Effector CD4-positive, alpha-beta T cell (primary cell): Measurements from ENCODE around the gene DYRK1A.
"Not testable (repeated sequence)": the region's sequence is repeated elsewhere in the genome, so short reads cannot be mapped to it uniquely, and the experiment has no call there.

Experiments
- DNase-seq: peaks from one replicate; pipeline ENCODE4 v3.0.0-alpha.2; 2020

Gene DYRK1A

GRCh38 chr21:37532868-37533780 lies 166.6 kb downstream of the DYRK1A start:
- DNase-seq: no peak

- DNase-seq: no peak
These were observed 167.9 kb downstream of the DYRK1A start for GRCh38 chr21:37534431-37534830.

- no peak for DNase-seq
These were observed 168.6 kb downstream of the DYRK1A start for GRCh38 chr21:37535130-37535529.

DNA sequence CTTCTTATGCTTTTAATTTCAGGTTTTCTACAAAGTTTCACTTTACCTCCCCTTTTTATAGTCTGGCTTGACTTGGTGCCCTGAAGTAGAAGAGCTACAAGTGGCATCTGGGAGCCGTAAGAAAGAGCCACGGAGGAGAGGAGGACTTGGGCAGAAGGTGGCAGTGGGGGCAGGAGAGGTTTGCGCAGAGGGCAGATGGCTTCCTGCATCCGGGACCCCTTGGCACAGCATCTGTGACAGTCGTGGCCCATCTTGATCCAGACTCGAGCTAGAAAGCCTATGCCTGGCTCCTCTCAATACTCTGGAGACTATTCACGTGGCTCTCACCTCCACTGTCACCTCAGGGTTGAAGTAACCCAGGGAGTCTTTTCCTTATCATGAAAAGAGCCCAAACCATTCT lies 169.1 kb downstream of the DYRK1A start:
- DNase-seq: no peak

DNA sequence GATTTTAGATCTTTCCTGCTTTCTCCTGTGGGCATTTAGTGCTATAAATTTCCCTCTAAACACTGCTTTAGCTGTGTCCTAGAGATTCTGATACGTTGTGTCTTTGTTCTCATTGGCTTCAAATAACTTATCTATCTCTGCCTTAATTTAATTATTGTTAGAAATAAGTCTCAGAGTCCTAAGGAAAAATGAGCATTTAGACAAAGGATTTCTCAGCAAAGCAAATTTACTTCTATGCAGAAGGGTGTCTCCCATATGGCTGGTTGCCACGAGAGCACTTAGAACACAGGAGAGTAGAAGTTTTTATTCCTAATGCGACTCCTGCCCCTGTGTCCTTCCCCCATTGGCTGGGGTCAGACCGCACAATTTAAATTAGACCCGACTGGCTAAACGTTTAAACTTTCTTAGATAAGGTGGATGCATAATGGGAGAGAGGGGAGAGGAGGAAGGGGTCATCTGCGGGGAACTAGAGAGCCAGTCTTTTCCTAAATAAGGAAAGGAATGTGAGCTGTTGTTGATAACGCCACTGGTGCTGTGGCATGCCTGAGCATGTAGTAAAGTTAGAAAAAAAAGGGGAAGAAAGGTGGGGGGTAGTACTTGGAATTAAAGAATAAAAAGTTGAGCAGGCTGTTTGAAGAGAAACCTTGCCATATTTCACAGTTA lies 170.2 kb downstream of the DYRK1A start:
- no peak for DNase-seq

- no peak for DNase-seq
These were observed 170.9 kb downstream of the DYRK1A start for GRCh38 chr21:37537391-37537996.

GRCh38 chr21:37538971-37539590 lies 172.5 kb downstream of the DYRK1A start:
- DNase-seq: no peak

- DNase-seq: not testable (repeated sequence)
These were observed 174.6 kb downstream of the DYRK1A start for GRCh38 chr21:37541128-37541527.

DNA sequence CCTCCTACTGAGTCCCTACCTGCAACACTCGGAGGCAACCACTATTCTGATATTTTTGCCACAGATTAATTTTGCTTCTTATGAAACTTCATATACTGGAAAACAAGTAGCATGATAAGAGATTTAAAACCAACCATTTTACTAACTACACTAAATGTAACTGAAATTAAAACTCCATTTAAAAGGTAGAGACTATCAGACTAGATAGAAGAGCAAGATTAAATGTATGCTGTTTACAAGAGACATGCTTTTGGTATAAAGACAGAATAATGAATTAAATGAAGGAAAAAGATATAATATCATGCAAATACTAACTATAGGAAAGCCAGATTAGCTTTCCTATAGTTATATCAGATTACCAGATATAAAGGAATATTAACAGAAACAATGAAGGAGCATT lies 175.9 kb downstream of the DYRK1A start:
- no peak for DNase-seq

- DNase-seq: no peak
These were observed 179.8 kb downstream of the DYRK1A start for GRCh38 chr21:37546299-37546908.

DNA sequence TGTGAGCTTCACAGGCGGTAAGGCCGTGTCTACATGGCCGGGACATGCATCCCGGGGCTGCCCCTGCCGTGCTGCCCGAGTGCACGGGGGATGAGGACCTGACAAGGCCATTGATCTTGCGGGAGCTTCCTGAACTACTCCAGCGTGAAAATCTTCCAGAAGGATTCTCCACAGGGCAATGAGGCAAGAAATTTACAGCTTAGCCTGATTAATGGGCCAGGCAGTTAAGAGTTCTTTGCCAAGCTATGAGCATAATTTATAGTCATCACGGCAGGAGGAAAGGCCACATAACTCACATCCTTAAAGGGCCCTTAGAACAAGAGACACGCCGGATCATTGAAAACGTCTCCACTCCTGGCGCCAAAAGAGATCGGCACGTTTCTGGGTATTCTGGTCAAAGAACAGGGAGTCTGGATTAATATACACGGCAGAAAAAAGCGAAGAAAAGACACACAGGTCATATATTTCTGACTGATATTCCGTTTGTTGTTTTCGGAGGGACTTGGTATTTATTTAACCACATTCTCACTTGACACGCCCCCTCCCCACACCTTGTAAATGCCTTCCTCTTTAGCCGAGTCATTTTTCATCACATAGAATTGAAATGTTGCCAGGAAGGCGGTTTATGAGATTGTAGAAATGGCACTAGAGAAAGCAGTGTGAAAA lies 180.5 kb downstream of the DYRK1A start:
- DNase-seq: no peak

- DNase-seq: no peak
These were observed 181.1 kb downstream of the DYRK1A start for GRCh38 chr21:37547615-37548200.

- DNase-seq: no peak
These were observed 182.0 kb downstream of the DYRK1A start for GRCh38 chr21:37548521-37548981.

DNA sequence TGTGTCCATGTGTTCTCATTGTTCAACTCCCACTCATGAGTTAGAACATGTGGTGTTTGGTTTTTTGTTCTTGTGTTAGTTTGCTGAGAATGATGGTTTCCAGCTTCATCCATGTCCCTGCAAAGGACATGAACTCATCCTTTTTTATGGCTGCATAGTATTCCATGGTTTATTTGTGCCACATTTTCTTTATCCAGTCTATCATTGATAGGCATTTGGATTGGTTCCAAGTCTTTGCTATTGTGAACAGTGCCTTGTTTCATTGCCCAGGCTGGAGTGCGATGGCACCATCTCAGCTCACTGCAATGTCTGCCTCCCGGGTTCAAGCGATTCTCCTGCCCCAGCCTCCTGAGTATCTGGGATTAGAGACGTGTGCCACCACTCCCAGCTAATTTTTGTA lies 183.2 kb downstream of the DYRK1A start:
- DNase-seq: not testable (repeated sequence)

GRCh38 chr21:37550157-37550556 lies 183.6 kb downstream of the DYRK1A start:
- no peak for DNase-seq

DNA sequence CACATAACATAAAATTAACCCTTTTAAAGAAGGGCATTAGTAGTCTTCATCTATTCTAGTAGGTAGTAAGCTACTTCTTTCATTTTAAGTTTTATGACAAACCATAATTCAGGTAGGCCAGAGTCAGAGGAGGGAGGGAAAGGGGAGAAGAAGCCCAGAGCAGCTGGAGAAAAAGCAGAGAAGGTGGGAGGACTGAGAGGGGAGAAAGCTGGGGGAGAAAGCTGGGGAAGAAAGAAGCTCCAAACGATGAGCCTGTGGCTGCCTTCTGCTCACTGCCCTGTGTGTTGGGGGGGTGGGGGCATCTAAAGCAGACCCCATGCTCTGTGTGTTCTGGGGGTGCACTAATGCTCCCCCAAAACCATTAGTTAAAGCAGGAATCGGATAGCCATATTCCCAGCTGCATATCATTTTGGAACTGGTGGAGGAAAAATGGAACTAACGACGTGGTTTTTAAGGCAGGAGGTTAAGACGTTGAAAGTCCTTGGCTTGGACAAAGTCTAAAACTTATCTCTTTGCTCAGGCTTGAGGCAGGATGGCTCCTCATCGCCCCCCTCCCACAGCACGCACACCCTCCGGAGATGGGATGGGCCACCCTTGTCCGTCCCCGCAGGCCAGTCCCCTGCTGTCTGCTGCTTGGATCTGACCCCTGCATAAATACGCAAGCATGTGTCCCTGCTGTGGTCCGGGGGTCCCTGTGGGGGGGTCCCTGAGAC lies 184.2 kb downstream of the DYRK1A start:
- no peak for DNase-seq

DNA sequence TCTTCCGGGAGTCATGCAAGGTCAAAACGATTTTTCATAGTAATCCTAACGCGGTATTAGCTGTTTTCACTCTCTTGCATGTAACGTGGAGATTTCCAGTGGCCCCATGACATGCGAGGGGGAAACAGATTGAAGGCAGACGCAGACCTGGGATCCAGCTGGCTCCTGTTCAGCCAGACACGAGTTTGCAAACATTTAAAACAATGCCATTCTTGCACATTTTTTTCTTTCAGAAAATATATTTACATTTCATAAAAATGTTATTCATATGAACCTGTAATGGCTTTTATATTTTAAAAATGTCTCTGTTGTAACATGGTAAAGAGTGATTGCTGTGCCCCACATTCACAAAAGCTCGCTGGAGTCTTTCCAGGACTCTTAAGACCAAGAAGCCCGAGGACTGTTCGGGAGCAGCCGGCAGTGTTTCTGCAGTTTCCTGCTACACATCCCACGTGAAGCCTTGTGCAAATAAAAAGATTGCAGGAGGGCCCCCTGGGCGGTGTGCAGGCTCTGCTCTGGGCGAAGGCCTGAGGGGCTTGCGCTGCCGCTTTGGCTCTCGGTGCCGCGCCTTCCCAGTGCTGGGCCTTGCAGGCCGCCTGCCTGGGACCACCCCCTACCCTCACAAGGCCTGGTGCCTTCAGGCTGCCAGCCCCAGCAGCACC lies 184.9 kb downstream of the DYRK1A start:
- DNase-seq: no peak

DNA sequence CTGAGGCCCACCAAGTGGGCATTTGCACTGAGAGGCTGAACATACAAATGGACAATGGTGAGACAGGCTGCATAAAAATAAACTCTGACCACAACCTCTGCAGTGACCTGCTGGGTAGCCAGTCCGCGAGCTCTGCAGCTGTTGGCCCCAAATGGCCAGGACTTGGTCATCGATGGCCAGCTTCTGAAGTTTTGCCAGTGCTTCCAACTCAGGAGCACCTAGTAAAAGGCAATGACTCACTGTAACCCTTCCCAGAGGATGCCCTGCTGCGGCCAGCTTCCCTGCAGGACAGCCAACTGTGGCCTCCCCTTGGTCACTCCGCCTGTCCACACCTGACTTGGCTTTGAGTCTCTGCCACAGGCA lies 185.4 kb downstream of the DYRK1A start:
- no peak for DNase-seq

- no peak for DNase-seq
These were observed 186.0 kb downstream of the DYRK1A start for GRCh38 chr21:37552496-37553029.

DNA sequence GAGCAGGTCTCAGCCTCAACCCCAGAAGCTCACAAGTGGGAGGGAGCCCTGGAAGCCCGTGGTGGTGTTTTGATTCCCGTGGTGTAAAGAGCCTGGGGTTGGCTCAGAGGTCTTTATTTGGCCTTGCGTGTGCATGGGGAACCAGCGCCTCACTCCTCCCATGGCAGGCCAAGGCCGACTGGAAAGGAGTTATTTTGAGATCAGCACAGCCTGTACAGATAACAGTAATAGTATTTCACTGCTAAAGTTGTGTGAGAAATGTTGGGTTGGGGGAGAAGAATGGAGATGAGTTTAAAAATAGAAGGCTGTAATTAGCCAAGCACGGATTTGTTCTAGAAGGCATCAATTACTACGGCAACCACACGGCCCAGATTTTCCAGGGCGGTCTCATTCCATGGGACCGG lies 186.5 kb downstream of the DYRK1A start:
- no peak for DNase-seq
